Right atrium auricular region (tissue), 2 donors: ENCODE results near the gene SMYD3. TPM values are rescaled to one million over a fixed set of nuclear protein-coding genes. Genes with fewer than 3 reads are reported as not detected.

Source experiments
- DNase-seq: peaks from one replicate; pipeline ENCODE4 v3.0.0-alpha.2; 2019; ENCODE audit warnings: low spot score
- H3K27ac ChIP-seq, 2 donors: fragments of 200-600 bp; sonication (generic); 1 replicate in 1 of 2; 2 replicates in 1 of 2; pipeline ENCODE4 v1.5.1; 2016 to 2019
- H3K27me3 ChIP-seq, 2 donors: fragments of 200-600 bp; sonication (generic); one replicate each; pipeline versions ENCODE4 v1.5.1 to v1.6.0; 2017 to 2019
- H3K36me3 ChIP-seq: fragments of 200-600 bp; sonication (generic); one replicate; pipeline ENCODE4 v1.5.1; 2016
- H3K4me1 ChIP-seq, 2 donors: fragments of 200-600 bp; sonication (generic); one replicate each; pipeline versions ENCODE4 v1.5.1 to v1.6.0; 2017 to 2019
- H3K4me3 ChIP-seq, 2 donors: fragments of 200-600 bp; sonication (generic); 1 replicate in 1 of 2; 2 replicates in 1 of 2; pipeline ENCODE4 v1.5.1; 2017 to 2019; ENCODE audit warnings: mild to moderate bottlenecking in 1 of 2, moderate library complexity in 1 of 2
- H3K9me3 ChIP-seq, 2 donors: fragments of 200-600 bp; sonication (generic); one replicate each; pipeline ENCODE4 v1.5.1; 2019
- CTCF ChIP-seq, 2 donors: fragments of 200-600 bp; sonication (generic); IDR thresholded peaks; one replicate each; pipeline ENCODE4 v1.5.1; 2019; ENCODE audit warnings: antibody characterized with exemption in 2 of 2
- total RNA-seq, 2 donors: library from RNA; depleted of rRNA; stranded (reverse); fragments of >200 nt; gene quantifications; one replicate each; pipeline ENCODE4 v1.1.0, GENCODE V29; 2016

Gene SMYD3
- total RNA-seq, 2 donors from 2014 or later: 7.9 to 8.5 TPM

GRCh38 chr1:246213947-246214346 lies 293.1 kb downstream of the SMYD3 start:
- no peaks in the 10 kb centered on the region for H3K36me3 ChIP-seq
- no peak for TF ChIP-seq CTCF (IDR thresholded peaks at IDR 0.05)
- no peak for DNase-seq
- H3K9me3 ChIP-seq: no peaks in the 10 kb centered on the region
- H3K27ac ChIP-seq: no peak overlapping the region
- H3K27me3 ChIP-seq: no peaks in the 10 kb centered on the region
- no peak overlapping the region for H3K4me3 ChIP-seq
- H3K4me1 ChIP-seq: no peaks in the 10 kb centered on the region

GRCh38 chr1:246213502-246213901 lies 293.6 kb downstream of the SMYD3 start:
- DNase-seq: no peak
- Histone ChIP-seq H3K27ac (no peak overlapping the region), H3K4me1 (no peaks in the 10 kb centered on the region), H3K9me3 (no peaks in the 10 kb centered on the region), H3K27me3 (no peaks in the 10 kb centered on the region), H3K4me3 (no peak overlapping the region), H3K36me3 (no peaks in the 10 kb centered on the region)
- TF ChIP-seq CTCF (IDR thresholded peaks at IDR 0.05): no peak

GRCh38 chr1:246213036-246213435 lies 294.0 kb downstream of the SMYD3 start:
- H3K36me3 ChIP-seq: no peaks in the 10 kb centered on the region
- TF ChIP-seq CTCF (IDR thresholded peaks at IDR 0.05): no peak

GRCh38 chr1:246212013-246212412 lies 295.1 kb downstream of the SMYD3 start:
- H3K27ac ChIP-seq: no peak overlapping the region
- no peaks in the 10 kb centered on the region for H3K9me3 ChIP-seq

More at GRCh38 chr1:246213036-246213435, 294.0 kb downstream of the SMYD3 start:
- Histone ChIP-seq H3K27me3 (no peaks in the 10 kb centered on the region), H3K4me3 (no peak overlapping the region), H3K27ac (no peak overlapping the region), H3K9me3 (no peaks in the 10 kb centered on the region), H3K4me1 (no peaks in the 10 kb centered on the region)
- DNase-seq: no peak

GRCh38 chr1:246210756-246211155 lies 296.3 kb downstream of the SMYD3 start:
- Histone ChIP-seq H3K36me3 (no peaks in the 10 kb centered on the region), H3K4me3 (no peak overlapping the region), H3K27me3 (no peaks in the 10 kb centered on the region), H3K9me3 (no peaks in the 10 kb centered on the region), H3K4me1 (no peaks in the 10 kb centered on the region), H3K27ac (no peak overlapping the region)
- no peak for DNase-seq
- no peak for TF ChIP-seq CTCF (IDR thresholded peaks at IDR 0.05)

More at GRCh38 chr1:246212013-246212412, 295.1 kb downstream of the SMYD3 start:
- H3K4me3 ChIP-seq: no peak overlapping the region
- H3K4me1 ChIP-seq: no peaks in the 10 kb centered on the region
- TF ChIP-seq CTCF (IDR thresholded peaks at IDR 0.05): no peak
- DNase-seq: no peak
- no peaks in the 10 kb centered on the region for H3K36me3 ChIP-seq
- H3K27me3 ChIP-seq: no peaks in the 10 kb centered on the region

GRCh38 chr1:246208105-246208504 lies 299.0 kb downstream of the SMYD3 start:
- DNase-seq: no peak
- Histone ChIP-seq H3K9me3 (no peaks in the 10 kb centered on the region), H3K27ac (no peak overlapping the region), H3K36me3 (no peaks in the 10 kb centered on the region), H3K4me3 (no peak overlapping the region), H3K4me1 (no peaks in the 10 kb centered on the region), H3K27me3 (no peaks in the 10 kb centered on the region)
- no peak for TF ChIP-seq CTCF (IDR thresholded peaks at IDR 0.05)
